HG02759 (cell line): ENCODE results near the gene AFF3.
"Not testable (repeated sequence)": the region's sequence is repeated elsewhere in the genome, so short reads cannot be mapped to it uniquely, and the experiment has no call there.

Source experiments
- ATAC-seq: cut with Tn5 transposase; IDR thresholded peaks from one replicate; pipeline ENCODE4 v1.9.1; 2021; ENCODE audit warnings: mild to moderate bottlenecking, moderate library complexity; ENCODE audit not compliant: unreplicated experiment

The AFF3 gene

GRCh38 chr2:99520813-99521212 is 621.6 kb downstream of the AFF3 start:
- no peak for ATAC-seq

- ATAC-seq: no peak
Observed at GRCh38 chr2:99520195-99520594, 622.2 kb downstream of the AFF3 start.

- ATAC-seq: no peak
Observed at GRCh38 chr2:99514357-99514756, 628.0 kb downstream of the AFF3 start.

- ATAC-seq: no peak
Observed at GRCh38 chr2:99512181-99512591, 630.2 kb downstream of the AFF3 start.

- no peak for ATAC-seq
Observed at GRCh38 chr2:99509387-99509786, 633.0 kb downstream of the AFF3 start.

- no peak for ATAC-seq
Observed at GRCh38 chr2:99507937-99508818, 634.2 kb downstream of the AFF3 start.

- ATAC-seq: no peak
Observed at GRCh38 chr2:99504844-99505584, 637.4 kb downstream of the AFF3 start.

- ATAC-seq: not testable (repeated sequence)
Observed at GRCh38 chr2:99503662-99504416, 638.6 kb downstream of the AFF3 start.

- ATAC-seq: no peak
Observed at GRCh38 chr2:99496021-99496420, 646.4 kb downstream of the AFF3 start.
